GM21737 (cell line): ENCODE data around the gene YPEL5.

ENCODE experiments used
- ATAC-seq: cut with Tn5 transposase; IDR thresholded peaks from one replicate; pipeline ENCODE4 v1.9.1; 2021; ENCODE audit warnings: mild to moderate bottlenecking, moderate library complexity; ENCODE audit not compliant: unreplicated experiment

YPEL5 gene

DNA sequence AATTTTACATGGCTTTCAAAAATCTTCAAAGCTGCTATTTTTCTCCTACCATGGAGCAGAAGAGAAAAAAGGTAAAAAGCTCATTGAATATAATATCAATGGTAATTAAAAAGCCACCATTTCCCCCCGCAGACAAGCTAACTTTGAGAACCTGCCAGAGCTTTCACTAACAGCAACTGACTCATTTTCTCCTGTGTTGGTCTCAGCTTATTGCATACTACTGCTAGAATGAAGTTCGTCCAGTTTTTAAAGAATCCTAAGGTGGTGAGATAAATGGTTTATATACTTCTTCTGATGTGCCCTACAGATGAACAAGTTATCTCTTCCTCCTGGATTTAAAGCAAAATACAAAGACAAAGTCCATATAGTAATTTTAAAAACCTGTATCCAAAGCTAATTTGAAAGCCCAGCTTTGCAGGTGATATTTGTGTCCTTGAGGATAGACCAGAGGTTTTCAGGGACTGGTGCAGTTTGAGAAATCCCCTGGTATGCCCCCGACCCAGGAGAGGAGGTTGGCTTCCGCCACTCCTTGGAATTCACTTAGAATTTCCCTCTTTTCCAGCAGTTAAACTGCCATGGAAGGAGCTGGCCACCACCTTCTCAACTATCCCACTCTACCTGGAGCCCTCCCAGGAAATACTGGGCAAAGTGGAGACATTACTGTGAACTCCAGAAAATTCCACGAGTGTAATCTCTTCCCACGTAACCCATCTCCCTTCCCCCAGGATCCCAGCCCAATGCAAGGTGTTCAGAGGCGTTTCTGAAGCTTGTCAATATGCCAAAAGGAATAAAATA is 17.5 kb downstream of the YPEL5 start:
- no peak for ATAC-seq

DNA sequence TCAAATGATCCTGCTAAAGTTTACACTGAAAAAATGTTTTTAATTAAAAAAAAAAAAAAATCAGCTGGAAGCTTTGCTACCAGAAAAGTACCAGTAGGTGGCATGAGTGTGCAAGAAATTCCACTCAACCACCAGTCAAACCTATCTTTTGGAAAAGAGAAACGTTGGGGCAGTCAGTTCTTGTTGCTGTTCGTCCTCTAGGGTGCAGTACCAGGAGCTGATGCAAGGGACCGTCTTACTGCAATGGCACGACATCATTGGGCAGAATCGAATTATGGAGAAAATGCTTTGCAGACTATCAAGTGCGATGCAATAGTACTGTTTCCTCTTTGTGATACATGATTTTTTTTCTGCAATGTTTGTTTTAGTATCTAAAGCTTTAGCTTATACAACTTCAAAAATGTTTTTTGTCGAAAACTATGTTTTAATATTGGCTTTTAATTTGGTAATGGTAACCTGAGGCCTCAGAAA is 18.3 kb downstream of the YPEL5 start:
- peak; percentile 84 for ATAC-seq

DNA sequence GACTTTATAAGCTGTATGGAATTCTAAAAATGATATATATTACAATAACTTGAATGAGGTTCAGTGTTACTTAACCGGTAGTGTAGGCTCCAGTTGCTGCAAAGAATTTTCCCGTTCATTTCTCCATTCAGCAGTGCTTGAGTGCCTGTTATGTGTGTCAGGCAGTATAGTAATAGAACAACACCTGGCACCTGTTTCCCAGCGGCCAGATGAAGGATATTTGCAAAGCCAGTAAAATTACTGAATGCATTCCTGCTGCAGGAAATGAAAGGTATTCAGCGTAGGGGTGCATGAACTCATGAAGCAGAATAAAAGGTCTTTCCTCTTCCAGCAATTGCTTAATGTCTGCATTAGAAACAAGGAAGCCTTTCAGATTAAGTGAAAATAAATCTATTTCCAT is 18.8 kb downstream of the YPEL5 start:
- ATAC-seq, result no peak

DNA sequence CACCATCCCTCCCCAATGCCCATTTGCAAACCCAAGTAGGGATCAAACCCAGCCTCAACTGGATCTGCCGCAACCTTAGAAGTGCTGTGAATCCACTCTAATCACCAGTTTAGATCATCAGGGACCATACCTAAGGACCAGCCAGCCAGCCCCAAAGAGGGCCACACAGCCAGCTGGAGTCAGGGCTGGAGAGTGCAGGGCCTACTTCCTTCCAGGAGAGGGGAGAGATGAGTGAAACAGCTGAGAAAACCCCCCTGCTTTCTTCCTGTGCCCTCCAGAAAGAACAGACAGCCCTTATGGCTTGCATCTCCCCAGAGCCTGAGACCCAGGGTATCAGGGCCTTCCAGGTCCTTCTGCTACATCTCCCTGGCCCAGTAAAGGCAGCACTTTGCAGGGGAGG is 25.8 kb downstream of the YPEL5 start:
- no peak for ATAC-seq

DNA sequence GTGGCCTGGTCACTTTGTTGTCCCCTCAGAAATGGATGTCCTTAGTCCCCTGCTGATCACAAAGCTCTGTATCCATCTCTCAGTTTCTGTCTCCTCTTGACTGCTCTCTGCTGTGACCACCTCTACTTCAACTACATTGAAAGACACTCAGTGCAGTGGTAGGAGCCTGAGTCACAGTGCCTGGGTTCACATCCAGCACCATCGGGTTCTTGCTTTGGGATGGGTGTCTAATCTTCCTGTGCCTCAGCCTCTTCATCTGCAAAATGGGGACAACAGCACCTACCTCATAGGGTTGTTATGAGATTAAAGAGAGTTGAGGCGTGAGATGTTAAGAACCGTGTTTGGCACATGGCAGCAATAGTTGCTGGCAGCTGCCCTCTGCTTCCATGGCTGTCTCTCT is 30.6 kb downstream of the YPEL5 start:
- no peak for ATAC-seq

DNA sequence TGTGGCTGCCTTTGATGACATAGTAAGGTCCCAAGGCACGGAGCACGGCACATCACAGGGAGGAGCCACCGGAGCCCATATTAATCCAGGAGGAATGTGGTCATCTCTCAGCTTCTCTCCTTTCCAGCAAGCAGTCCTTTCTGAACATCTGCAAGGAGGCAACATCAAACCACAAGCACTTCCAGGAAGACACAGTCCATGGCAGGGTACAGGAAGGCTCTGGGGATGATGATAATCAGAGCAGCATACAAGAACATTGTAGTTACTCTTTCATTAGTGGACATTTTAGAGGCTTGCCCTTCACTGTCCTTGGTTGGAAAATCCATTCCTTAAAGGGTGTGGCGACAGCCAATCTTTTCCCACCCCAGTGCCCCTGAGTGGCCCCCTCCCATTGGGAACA is 31.1 kb downstream of the YPEL5 start:
- ATAC-seq, result no peak

DNA sequence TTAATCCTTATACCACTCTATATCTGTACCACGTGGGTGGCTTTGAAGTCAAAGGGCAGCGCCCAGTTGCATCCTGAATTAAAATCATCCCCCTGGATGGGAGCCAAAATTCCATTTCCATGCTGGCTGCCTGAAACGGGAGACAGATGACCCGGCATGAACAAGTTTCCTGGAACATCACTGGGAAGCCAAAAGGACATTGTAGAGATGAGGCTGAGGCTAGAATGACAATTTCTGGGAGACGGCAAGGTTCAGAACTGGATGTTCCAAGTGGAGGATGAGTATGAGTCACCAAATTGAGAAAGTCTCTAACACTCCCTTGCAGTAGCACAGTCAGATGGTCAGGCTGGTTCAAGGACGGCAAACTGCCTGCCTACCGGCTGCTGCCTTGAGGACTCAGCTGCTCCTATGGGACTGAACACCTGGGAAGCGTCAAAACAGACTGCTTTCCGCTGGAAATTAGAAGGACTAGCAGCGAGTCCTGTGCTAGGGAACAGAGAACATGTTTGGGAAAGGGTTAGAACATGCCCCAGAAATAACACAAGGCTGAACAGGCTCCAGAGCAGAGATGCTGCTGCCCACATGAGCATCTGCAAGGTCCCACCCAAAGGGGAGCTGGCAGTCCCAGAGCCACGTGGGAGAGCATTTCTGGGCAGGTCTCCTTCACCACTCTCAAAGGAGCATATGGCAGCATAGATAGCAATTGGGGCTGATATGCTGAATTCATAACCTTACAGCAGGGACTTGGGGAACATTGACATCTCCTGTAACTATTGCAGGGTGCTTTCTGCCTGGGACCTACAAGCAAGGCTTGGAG is 32.0 kb downstream of the YPEL5 start:
- no peak for ATAC-seq

DNA sequence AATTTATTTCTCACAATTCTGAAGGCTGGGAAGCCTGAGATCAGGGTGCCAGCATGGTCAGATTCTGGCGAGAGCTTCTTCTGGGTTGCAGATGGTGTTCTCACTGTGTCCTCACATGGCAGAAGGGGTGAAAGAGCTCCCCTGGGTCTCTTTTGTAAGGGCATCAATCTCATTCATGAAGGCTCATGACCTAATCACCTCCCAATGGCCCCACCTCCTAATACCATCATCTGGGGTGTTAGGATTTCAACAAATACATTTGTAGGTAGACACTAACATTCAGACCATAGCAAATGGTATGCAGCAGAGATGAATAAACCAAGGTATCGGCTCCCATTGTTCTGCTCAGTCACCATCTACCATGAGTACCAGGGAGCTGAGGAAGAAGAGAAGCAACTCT is 32.7 kb downstream of the YPEL5 start:
- ATAC-seq, result no peak

DNA sequence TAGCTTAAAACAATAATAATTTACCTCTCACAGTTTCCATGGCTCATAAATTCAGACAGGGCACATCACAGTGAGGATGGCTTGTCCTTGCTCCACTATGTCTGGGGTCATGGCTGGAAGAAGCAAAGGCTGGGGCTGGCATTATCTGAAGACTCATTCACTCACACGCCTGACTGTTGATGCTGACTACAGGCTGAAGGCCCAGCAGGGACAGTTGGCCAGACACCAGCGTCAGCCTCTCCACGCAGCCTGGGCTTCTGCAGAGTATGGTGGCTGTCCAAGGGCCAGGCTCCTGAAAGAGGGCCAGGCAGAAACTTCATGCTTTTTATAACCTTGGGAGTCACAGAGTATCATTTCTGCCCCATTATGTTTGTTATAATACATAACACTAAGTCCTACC is 33.4 kb downstream of the YPEL5 start:
- ATAC-seq, result no peak

DNA sequence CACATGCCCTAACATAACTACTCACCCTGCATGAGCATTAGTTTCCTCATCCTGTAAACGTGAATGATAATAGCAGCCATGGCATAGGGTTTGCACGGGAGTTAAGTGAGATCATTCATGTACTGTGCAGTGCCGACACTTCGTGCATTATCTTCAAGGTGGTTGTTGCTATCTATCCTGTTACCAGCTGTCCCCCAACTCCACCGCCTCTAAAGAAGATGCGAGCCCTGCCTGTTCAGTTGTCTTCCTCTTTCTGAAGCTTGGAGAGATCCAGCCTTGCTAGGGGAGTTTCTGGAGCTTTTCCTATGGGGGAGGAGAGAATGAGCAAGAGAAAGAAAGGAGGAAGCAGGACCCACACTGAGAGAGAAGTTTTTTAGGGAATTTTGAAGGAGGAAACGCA is 34.4 kb downstream of the YPEL5 start:
- ATAC-seq, result no peak

DNA sequence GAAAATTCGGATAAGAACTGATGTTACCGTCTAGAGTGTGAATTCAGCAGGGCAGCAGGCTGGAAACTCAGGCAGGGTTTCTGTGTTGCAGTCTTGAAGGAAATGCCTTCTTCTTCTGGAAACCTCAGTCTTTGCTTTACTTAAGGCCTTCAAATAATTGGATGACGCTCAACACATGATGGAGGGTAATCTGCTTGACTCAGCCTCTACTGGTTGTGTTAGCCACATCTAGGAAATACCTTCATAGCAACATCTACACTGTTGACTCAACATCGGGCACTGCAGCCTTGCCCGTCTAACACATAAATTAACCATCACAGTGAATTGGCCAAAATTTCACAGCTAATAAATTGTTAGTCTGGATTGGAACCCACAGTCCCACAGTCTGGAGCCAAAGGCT is 37.2 kb downstream of the YPEL5 start:
- no peak for ATAC-seq

DNA sequence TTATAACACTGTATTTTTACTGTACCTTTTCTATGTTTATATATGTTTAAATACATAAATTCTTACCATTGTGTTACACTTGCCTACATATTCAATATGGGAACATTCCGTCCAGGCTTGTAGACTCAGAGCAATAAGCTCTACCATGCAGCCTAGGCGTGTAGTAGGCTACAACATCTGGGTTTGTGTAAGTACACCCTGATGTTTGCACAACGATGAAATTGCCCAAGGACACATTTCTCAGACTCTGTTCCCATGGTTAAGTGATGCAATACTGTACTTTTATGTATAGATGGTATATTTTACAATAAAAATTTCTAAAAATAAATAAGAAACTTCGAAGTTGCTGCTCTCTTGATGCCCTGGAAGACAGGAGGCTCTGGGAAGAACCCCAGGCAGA is 38.4 kb downstream of the YPEL5 start:
- no peak for ATAC-seq

DNA sequence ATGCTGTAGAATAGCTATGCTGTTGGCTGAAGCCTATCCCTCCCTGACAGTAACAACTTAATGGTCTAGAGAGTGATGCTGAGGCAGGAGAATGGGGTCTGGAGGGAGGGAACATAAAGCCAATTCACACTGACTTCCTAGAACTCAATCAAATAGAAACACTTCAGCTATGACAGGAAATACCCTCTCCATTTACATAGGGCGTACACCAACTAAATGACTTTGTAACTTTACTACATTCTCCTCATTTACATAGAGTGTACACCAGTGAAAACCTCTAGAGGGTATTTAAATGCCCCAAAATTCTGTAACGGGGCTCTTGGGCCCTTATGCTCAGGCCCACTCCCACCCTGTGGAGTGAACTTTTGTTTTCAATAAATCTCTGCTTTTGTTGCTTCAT is 41.5 kb downstream of the YPEL5 start:
- no peak for ATAC-seq

DNA sequence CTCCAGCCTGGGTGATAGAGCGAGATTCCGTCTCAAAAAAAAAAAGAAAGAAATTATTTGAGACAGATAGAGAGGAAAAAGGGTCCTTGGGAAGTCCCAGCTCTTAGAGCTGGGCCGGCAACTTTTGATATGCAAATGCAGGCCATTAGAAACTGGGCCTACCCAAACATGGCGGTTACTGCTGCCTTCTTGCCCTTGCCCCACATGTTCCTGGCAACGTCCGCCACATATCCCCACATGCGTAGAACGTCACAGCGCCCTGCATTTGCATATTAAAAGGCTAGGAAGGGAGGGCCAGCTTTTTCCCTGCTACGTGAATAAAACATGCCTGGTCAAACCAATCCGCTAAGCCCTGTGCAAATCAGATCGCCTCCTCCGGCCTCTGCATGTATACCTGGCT is 43.8 kb downstream of the YPEL5 start:
- ATAC-seq, result no peak

DNA sequence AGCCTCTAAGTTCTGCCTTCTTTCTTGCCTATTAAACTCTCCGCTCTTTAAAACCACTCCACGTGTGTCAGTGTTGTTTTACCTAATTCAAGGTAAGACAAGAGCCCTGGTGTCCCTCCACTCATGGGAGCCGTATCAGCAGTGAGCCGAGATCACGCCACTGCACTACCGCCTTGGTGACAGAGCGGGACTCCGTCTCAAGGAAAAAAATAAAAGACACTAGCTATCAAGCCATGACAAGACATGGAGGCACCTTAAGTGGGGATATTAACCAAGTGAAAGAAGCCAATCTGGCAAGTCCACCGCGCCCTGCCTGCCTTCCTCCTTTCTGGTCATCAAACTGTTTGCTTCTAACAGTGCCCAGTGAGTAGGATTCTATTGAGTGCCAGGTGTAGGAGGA is 44.3 kb downstream of the YPEL5 start:
- no peak for ATAC-seq

DNA sequence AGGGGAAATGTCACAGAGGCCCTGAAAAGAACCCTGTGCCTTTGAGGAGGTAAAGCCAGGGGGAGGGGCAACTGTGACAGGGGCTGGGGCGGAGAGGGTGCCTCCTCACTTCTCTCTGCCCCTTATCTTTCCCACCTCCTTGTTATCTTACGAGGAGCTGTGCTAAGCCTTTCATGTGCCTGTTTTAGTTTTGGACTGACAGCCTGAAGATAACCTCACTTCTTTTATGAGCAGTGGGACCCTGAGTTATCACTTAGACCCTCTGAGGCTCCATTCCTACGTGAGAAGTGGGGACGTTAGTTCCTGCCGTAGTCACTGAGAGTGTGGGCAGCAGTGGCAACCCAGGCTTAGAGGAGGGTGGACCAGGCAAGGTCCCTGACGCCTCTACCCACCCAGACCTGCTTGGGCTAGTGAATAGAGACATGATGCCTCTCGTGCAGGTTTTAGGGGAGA is 45.0 kb downstream of the YPEL5 start:
- ATAC-seq, result no peak

DNA sequence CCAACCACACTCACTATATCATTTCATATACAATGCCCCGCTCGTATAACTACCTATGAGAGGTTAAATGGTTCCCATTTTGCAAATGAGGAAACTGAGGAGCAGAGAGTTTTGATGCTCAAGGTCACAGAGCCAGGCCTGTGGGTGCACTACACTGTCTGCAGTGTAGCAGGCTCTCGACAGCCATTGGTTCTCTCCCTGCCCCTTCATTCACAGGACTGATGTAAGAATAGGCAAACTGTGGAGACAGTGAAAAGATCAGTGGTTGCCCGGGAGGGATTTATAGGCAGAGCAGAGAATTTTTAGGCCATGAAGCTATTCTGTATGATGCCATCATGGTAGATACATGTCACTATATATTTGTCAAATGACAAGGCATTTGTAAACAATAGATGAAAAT is 45.5 kb downstream of the YPEL5 start:
- no peak for ATAC-seq

DNA sequence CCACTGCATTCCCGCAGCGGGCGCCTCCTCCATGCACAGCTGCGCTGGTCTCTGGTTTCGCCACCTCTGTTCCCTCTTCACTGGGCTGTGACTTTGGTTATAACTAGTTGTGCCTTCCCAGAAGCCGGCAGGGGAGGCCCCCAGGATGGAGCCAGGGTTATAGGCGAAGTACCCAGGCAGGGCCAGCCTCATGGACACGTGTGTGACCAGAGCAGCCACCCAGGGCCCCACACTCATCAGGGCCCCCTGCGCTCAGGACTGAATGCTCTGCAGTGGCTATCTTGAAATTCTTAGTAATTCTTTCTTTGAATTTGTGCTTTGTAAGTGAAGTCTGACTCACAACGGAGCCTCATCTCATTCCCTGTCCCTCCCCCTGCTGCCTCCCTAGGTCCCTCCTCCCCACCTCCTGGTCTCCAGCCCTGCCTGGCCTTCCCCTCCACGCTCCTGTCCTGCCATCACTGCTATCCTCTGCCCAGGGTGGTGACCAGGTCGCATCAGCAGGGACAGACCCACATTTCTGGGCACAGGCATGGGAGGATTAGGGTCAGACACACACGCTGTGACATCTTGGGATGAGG is 46.4 kb downstream of the YPEL5 start:
- no peak for ATAC-seq

DNA sequence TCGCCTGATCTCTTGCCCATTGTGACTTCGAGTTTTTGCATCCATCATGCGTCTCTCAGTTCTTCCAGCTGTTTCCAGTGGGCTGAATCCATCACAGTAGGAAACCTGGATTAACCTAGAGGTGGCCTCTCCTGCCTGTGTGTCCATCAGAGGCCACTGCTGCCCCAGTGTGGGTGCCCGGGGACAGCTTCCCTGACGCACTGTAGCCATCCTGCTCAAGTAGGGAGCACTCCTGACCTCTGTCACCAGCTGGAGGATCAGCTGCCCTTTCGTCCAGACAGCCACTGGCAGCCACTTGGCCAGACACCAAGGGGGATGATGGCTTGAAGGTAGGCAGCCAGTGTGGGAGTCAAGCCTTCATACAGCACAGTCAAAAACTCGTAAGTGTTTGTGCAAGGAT is 47.6 kb downstream of the YPEL5 start:
- ATAC-seq, result no peak

DNA sequence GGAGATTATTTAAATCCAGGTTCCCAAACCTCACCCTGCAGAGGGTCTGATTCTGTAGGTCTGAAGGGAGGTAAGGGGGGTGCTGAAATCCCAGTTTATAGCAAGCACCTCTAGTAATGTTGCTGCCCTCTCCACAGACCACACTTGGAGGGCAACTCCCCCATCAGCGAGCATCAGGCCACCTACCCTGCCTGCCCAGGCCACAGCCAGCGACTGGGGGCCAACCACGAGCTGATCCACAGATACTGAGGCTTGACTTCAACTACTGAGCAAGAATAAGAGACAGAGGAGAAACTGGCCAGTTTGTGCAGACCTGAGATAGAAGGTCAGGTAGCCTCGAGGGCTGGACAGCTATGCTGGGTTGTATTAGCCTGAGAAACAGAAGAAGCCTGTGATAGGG is 48.2 kb downstream of the YPEL5 start:
- no peak for ATAC-seq

DNA sequence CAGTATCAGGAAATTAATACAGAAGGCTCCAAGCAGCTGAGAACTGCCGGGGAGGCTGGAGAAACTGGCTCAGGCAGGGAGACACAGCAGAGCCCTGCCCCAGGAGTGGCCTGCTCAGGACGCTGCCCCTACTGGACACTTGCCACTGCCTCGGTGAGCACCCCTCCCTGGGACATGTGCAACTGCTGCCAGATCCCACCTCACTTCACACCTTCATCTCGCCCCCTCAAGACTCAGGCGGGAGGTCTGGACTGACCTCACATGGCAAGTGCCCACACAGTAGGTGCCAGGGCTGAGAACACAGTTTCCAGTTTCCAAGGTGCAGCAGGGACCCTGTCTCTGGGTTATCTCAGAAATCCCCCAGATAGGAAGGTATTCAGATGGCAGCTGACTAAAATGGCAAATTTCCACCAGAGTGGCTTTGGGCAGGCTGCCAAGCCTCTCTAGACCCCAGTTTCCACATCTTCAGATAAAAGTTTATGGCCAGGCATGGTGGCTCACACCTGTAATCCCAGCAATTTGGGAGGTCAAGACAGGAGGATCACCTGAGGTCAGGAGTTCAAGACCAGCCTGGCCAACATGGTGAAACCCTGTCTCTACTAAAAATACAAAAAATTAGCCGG is 50.9 kb downstream of the YPEL5 start:
- ATAC-seq, result no peak
